Stimulated activated CD4-positive, alpha-beta T cell treated with anti-CD3 and anti-CD28 coated beads, Interleukin-1b, Interleukin-23, amount 100 ng/mL, for 24 hours (primary cell): ENCODE results near the gene MRPL21.
"Not testable (repeated sequence)": the region's sequence is repeated elsewhere in the genome, so short reads cannot be mapped to it uniquely, and the experiment has no call there.

Experiments
- DNase-seq, 4 experiments: peaks; one replicate each; pipeline ENCODE4 v3.0.0-alpha.2; 2020; ENCODE audit warnings: low read depth in 4 of 4, low spot score in 1 of 4

The MRPL21 gene

GRCh38 chr11:68913188-68913587 is 9.6 kb upstream of the MRPL21 start:
- no peak for DNase-seq

- no peak for DNase-seq
Observed at GRCh38 chr11:68912254-68912653, 8.6 kb upstream of the MRPL21 start.

GRCh38 chr11:68911731-68912130 is 8.1 kb upstream of the MRPL21 start:
- no peak for DNase-seq

- no peak for DNase-seq
Observed at GRCh38 chr11:68910965-68911364, 7.3 kb upstream of the MRPL21 start.

GRCh38 chr11:68908273-68908672 is 4.6 kb upstream of the MRPL21 start:
- DNase-seq = no peak

- DNase-seq = no peak
Observed at GRCh38 chr11:68905421-68906360, 2.1 kb upstream of the MRPL21 start.

- DNase-seq = peak in 1 of 4 experiments; percentile 24
Observed at GRCh38 chr11:68904248-68904847, 716 bp upstream of the MRPL21 start.

- DNase-seq = no peak
Observed at GRCh38 chr11:68900835-68901381, 2.7 kb downstream of the MRPL21 start.

- DNase-seq = no peak
Observed at GRCh38 chr11:68897441-68897840, 6.2 kb downstream of the MRPL21 start.

GRCh38 chr11:68896171-68896959 is 7.3 kb downstream of the MRPL21 start:
- no peak for DNase-seq

GRCh38 chr11:68893282-68893681 is 10.3 kb downstream of the MRPL21 start:
- no peak for DNase-seq

- DNase-seq = no peak
Observed at GRCh38 chr11:68892576-68892975, 11.1 kb downstream of the MRPL21 start.

- no peak for DNase-seq
Observed at GRCh38 chr11:68891351-68891948, 12.2 kb downstream of the MRPL21 start.

- no peak for DNase-seq
Observed at GRCh38 chr11:68890490-68891231, 13.0 kb downstream of the MRPL21 start.

GRCh38 chr11:68889948-68890446 is 13.6 kb downstream of the MRPL21 start:
- DNase-seq = no peak

GRCh38 chr11:68884827-68885226 is 18.8 kb downstream of the MRPL21 start:
- not testable (repeated sequence) for DNase-seq

GRCh38 chr11:68882391-68882790 is 21.2 kb downstream of the MRPL21 start:
- DNase-seq = no peak

GRCh38 chr11:68881320-68881719 is 22.3 kb downstream of the MRPL21 start:
- no peak for DNase-seq

GRCh38 chr11:68880851-68881250 is 22.8 kb downstream of the MRPL21 start:
- DNase-seq = no peak

- DNase-seq = no peak
Observed at GRCh38 chr11:68878022-68878421, 25.6 kb downstream of the MRPL21 start.
